ENCODE data around the gene ZFY.

Gene ZFY

DNA sequence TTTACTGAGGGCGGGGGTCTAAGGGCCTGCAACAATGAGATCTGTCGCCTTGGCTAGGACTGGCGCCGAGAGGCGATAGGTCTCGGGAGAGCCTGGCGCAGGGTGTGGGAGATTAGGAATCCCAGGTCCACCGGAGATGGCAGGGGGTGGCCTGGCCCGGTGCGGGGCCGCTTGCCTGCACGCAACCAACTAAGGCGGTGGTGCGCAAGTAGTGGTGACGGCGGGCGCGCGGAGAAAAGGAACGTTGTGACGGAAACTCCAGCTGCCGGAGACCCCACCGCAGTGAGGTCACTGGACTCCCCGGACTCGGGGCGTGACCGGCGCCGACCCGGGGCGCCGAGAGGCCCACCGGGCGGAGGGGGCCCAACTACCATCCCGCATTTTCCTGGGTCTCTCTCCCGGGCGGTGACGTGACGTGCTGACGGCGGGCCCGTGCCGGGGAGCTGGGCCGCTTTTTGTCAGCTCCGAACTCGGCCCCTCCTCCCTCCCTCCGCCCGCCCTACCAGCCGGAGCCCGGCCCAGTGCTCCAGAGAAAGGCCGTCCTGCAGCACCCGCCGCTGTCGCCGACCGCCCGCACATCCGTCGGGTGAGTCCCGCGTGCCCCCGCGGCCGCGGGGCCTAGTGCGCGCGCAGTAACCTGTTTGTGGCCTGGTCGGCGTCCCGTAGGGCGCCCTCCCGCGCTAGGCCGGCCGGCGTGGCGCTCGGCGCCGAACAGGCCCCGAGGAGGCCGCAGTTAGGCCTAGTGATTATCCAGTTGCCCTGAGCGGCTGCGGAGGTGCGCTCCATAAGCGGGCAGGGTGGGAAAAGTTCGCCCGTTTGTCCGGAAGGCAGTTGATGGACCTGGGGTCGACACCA, at the start of gene ZFY:
Gene ZFY (plus strand): TSS at position 521 of the 855 bp plus-strand sequence. CDS start 18,556 bp downstream, outside the sequence.
- DNase-seq, result no peak

DNA sequence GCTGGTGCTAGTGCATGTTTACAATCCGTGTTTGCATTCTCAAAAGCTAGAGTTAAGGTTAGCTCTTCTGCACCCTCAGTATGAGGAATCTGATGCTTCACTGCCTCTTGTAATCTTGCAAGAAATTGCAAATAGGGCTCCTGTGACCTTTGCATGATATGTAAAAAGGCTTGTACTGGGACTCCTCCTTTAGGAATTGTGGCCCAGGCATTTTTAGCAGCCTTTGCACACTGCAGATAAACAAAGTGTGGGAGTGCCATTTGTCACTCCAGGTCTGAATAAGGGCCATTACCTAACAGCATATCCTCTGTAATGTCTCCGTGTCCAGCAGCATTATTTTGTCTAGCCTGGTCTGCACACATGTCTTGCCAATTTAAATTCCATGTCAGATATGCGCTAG, 49.3 kb upstream of the ZFY start:
- DNase-seq, result no peak

DNA sequence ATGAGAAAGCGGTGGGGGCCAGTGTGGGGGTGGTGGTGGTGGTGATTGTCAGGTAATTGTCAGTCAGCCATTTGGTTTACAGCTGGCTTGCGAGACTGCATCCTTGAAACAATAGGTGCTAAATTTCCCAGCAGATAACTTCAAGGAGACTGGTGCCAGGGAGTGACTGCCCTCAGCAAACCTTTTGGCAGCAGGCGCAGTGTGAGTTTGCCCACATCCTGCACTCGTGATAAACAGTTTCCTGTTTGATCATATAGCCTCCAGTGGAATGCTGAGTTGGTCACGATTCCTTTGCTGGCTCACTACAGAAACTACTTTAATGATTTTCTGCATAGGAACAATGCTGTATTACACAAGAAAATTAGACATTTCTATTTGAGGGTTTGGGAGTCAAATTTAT, 47.8 kb upstream of the ZFY start:
- no peak for DNase-seq

DNA sequence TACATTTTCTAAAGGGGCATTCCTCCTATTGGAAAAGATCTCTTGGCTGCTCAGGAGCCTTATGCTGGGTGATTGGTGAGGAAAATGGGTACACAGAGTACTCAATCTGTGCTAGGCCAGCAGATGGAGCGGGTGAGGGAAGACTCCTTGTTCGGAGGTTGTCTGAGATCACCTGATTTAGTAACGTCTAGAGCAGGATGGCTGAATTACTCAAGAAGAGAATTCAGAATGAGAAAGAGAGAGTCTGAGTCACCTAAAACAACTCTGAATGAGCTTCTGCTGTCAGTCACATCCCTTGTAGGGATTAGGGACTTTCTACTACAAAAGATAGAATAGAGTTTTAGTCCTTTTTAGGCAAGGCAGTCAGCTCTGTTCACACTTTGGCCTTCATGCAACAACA, 47.2 kb upstream of the ZFY start:
- no peak for DNase-seq

DNA sequence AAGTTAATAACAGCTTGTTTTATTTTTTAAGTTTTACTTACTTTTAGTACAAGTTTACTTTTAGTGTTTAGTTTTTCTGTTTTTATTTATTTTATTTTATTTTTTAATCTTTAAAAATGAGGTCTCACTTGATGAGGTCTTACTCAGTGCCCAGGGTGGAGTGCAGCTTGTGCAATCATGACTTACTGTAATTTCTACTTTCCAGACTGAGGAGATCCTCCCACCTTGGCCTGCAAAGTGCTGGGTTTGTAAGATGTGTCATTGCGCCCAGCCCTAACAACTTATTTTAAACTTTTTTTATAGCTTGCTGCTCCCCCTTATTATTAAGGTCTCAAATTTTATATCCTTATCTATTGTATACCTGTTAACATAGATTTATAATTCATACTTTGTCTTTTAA, 41.7 kb upstream of the ZFY start:
- DNase-seq, result no peak

DNA sequence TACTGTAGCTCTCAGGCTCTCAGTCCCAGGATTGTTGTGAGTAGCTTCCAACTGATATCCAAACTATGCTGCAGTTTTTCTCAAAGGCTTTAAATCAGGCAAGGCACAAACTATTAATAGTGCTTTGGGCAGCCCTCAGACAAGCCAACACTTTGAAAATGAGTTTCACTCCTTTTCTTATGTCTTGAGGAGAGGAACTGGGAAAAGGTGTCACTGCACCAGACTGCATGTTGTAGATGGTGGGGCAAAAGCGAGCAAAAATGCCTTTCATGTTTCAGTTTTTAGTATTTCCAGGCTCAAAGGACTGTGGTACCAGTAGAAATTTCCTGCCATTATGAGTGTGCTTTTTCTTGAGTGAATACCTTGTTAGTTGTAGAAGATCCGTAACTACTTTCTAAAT, 39.1 kb upstream of the ZFY start:
- DNase-seq, result no peak

DNA sequence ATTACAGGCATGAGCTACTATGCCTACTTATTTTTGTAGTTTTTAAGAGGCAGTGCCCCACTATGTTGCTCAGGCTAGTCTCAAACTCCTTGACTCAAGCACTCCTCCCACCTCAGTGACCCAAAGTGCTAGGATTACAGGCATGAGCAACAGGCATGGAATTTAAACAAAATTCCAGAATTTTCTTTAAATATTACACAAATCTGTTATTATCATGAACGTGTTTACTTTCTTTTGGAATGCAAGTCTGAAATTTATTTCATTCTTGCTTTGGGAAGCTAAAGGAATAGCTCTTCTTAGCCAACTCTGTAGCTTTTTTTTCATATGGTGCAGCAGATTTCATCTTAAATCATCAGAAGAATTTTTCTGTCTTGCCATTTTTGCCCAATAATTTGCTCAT, 27.8 kb upstream of the ZFY start:
- no peak for DNase-seq

DNA sequence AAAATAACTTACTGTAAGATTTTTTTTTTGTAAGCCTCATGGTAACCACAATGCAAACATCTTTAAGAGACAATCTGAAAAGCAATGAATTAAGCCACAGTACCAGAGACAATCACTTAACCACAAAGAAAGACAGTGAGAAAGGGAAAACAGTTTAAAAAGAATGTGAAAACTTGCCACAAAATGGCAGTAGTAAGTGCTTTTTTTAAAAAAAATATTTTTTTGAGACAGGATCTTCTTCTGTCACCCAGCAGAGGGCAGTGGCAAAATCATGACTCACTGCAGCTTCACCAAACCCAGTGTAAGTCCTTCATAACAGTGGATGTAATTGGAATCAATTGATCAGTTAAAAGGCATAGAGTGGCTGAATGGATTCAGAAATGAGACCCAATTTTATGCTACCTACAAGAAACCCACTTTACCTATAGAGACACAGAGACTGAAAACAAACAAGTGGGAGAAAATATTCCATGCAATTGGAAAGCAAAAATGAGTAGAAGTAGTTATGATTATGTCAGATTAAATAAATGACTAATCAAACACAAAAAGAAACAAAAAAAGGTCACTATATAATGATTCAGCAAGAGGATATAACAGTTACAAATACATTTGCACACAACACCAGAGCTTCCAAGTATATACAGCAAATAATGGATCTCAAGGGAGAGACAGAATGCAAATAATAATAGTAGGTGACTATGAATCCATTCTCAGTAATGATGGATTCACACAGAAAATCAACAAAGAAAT, 21.9 kb upstream of the ZFY start:
- DNase-seq, result no peak

DNA sequence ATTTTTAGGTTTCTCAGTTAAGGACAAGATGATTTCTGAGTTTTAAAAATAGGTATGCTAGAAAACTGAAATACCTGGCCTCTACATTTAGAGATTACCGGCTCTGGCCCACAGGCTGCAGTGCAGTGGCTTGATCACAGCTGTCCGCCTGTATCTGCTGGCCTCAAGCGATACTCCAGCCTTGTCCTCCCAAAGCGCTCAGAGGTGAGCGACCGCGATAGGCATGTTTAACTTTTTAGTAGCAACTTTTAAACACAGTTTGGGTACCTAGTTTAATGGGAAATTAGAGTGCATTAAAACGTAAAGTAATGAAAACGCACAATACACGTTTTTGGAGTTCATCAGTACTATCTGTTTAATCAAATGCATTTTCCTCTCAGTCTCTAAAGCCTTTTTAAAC, 1.1 kb upstream of the ZFY start:
- DNase-seq, result no peak

DNA sequence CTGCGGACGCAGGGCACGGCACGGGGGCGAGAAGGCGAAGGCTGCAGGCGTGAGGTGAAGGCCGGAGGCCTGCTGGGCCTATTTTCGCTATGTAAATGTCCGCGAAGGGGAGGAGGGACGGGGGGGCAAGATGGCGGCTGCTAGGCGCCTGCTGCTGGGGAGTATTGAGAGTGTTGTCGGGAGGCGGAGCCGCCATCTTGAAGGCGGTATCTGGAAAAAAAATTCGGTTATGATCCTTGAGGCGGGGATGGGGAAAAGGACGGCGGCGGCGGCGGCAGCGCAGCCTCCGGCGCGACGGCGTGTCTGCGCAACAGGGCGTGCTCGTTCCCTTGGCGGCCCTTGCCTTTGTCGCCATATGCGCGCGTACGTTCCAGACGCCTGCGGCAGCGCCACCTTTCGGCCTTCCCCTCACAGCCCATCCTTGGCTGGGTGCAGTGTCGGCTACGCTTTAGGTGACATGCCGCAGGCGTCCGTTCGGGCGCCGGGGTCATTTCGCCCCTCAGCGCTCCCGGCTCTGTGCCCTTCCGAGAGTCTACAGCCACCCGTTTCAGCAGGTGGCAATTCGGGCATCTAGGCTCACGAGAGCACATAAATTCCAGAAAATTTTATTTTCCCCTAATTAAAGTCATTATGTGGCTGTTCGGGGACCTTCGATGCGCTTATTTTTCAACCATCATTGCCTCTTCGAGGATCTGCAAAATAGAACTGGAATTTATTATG, 695 bp downstream of the ZFY start:
- DNase-seq, result no peak

DNA sequence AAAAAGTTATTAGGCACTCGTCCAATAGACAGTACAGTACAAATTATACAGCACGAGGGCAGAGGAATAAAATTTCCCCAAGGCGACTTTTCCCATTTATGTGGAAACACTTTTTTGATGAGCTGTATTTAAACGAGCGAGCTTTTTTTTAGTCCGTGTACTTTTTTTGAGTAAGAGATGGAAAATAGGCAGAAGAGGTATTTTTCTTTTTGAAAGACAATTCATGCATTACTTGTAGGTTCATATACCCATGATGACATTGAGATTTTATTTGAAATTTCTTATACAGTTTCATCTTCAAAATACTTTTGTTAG, 1.2 kb downstream of the ZFY start:
- DNase-seq, result no peak

DNA sequence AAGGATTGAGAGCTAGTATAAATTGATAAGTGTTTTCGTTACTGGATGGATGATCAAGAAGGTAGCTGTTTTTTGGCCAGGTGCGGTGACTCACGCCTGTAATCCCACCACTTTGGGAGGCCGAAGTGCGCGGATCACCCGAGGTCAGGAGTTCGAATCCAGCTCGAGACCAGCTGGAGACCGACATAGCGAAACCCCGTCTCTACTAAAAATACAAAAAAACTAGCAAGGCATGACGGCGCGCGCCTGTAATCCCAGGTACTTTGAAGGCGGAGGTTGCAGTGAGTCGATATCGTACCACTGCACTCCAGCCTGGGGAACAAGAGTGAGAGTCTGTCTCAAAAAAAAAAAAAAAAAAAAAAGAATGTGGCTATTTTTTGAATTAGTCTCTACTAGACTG, 2.0 kb downstream of the ZFY start:
- DNase-seq, result no peak

DNA sequence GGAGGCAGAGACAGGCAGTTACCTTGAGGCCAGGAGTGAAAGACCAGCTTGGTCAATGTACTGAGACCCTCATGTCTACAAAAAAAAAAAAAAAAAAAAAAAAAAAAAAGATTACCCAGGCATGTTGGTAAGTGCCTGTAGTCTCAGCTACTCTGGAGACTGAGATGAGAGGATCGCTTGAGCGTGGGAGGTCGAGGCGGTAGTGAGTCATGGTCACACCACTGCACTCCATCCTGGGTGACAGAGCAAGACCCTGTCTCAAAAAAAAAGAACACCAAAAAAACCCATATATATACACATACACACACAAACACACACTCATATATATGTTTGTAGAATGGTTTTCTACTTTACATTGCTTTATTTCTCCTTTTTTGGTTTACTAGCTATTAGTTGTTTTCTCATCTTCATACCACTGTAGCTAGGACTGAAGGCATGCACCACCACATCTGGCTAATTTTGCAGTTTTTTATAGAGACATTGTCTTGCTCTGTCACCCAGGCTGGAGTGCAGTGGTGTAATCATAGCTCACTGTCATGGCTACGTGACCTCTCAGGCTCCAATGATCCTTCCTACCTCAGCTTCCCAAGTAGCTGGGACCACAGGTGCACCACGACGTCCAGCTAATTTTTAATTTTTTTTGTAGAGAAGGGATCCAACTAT, 14.5 kb downstream of the ZFY start:
- DNase-seq, result no peak

DNA sequence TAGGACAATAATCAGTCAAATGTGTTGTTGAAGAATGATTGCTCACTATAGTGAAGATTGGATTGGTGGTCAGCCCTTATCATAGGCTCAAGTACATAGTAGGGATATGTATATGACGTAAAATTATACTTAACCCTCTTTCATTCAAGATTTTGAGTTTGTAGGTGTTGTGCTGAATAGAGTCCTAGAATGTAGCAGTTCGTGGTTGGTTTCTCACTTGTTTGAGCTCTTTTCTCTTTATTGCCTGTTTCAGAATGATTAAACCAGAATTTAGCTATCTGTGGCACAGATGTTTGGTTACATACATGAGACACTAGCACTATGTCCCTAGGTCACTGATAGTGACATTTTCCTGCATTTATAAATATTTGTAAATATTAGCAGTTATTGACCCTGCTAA, 15.5 kb downstream of the ZFY start:
- DNase-seq, result no peak

DNA sequence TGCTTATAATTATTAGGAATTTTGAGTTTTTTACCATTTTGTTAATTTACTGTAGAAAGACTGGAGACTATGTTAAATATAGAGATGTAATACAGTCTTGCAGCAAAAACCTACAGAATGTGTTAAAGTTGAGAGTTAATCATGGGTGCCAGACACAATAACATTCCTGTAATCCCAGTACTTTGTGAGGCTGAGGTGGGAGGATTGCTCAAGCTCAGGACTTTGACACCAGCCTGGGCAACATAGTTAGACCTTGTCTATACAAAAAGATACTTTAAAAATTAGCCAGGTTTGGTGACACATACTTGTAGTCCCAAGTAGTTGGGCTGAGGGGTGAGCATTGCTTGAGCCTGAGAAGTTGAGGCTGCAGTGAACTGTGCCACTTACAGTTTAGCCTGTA, 17.7 kb downstream of the ZFY start:
- DNase-seq, result no peak

DNA sequence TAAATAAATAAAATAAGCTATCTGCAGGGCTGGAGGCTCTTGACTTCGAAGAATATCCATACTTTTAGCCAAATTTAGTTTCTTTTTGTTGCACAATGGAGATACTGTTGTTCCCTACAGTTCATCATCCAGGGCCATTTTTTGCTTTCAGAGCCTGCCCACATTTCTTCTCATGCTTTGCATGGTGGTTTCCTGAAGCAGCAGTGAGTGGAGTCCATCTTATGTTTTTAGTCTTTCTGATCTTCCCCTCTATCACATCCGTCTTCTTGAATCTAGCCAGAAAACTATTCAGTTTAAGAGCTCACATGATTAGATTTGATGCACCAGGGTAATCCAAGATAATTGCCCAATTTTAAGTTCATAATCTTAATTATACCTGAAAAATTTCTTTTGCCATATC, 19.6 kb downstream of the ZFY start:
- DNase-seq, result no peak

DNA sequence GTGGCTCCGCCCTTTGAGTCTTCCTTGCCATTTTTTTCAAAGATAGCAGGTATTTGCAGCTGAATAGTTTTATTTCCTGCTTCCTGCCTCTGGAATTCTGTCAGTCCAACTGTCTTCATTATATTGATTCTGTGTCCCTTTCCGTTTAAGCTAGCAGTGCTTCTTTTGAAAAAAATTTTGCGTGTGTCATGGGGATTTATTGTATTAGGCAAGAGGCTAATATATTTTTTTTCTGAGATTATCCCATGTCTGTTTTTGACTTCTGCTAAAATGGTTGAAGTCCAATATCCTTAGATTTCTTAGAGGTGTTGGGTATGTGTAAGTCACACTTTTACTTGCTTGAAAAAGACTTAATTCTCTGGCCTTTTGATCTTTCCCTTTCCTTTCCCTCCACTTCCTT, 20.4 kb downstream of the ZFY start:
- no peak for DNase-seq

DNA sequence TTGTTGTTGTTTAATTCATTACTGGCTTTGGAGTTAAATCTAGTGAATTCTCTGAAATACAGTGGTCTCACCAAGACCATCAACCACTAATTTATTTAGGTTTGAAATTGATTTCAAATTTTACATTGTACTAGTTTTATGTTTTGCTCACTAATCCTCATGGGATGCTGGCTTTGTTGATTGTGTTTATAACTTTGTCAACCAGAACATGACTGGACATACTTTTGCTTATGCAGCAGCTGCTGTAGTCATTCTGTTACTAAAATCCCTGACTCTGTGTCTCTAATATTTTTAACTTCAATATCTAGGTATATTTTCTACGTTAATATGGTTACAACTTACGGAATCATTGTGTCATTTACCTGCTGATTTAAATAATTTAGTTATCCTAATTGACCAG, 26.9 kb downstream of the ZFY start:
- no peak for DNase-seq

DNA sequence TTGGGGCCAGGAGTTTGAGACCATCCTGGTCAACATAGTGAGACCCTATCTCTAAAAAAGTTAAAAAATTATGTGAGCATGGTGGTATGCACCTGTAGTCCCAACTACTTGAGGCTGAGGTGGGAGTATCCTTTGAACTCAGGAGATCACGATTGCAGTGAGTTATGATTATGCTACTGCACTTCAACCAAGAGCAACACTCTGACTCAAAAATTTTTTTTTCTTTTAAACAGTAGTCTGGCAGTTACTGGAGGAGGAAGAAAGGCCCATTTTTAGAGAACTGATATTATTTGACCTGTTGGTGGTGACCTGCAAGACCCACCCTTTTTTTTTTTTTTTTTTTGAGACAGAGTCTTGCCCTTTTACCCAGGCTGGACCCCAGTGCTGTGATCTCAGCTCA, 29.6 kb downstream of the ZFY start:
- no peak for DNase-seq

DNA sequence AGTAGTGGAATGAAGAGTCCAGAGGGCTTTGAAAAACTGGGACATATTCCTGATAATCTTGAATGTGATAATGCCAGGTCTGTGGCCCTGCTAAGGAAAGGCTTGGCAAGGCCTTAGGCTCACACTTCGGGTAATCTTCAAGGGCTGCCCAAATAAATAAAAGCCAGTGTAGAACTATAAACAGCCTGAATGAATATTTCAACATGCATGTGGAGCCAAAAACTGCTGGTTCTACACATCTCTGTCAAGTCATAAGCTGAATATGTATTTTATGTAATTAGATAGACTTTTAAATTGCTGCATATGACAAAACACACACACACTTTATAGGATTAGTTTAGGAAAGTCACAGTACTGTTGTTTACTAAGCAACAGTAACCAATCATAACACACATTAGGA, 30.4 kb downstream of the ZFY start:
- DNase-seq, result no peak

DNA sequence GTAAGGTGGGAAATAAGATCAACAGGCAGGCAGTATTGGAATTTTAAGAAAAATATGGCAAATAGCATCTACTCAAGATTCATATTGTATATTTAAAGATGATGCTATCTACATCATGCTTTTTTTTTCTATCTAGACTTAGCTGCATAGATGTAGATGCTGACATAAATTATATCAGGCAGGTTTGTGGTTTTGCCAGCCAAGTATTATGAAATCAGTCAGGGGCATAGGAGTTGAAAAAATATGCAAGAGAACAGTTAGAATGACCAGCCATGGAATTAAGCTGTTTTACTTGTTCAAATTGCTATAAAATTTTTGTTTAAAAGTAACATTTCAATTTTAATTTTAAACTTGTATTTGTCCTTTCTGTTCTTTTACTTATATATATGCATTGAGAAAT, 34.4 kb downstream of the ZFY start:
- no peak for DNase-seq

DNA sequence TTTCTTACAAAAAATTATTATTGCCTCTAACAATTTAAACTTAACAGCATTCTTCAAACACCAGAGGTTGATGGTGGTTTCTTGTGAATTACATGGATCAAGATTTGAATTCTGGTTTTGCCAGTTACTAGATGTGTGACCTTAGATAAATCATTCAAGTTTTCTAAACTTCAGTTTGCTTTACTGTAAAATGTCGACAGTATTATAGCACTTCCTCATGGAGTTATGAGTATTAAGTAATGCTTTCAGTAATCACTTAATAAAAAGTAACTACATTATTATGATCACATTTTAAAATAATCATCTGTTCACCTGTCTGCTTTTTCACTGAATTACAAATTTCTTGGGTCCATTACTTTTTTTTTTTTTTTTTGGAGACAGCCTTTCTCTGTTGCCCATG, 37.5 kb downstream of the ZFY start:
- DNase-seq, result no peak

DNA sequence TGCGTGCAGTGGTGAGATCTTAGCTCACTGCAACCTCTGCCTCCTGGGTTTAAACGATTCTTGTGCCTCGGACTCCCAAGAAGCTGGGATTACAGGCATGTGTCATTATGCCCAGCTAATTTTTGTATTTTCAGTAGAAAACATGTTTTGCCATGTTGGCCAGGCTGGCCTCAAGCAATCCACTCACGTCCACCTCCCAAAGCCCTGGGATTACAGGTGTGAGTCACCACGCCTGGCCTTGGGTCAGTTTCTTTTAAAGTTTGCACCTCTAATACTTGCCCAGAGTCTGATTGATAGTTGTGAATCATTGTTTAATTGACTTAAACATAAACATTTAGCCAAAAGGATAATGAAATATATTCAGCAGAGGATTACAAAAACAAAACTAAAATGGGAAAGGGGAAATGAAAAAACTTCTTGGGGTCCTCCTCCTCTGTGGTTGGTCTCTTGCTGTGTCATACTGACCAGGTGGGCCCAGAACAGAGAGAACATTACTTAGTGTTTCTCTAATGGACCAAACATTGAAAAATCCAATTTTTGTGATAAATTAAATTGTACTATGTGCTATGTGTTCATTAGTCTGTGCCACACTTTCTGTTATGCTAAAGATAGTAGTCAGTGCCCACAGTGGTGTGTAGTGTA, 38.0 kb downstream of the ZFY start:
- no peak for DNase-seq

Measured in SHP77 (cell line).